ENCODE data around the gene STARD3. TPM values are rescaled to one million over a fixed set of nuclear protein-coding genes. Genes with fewer than 3 reads are reported as not detected.

STARD3 gene
- total RNA-seq, 4 donors from 2014 or later: 39.2 to 63.9 (median 43.5) TPM

GRCh38 chr17:39706383-39706782 is 69.4 kb downstream of the STARD3 start:
- no peak for TF ChIP-seq CTCF (IDR thresholded peaks at IDR 0.05; ENCODE audit: low read depth)

GRCh38 chr17:39706921-39707337 is 70.0 kb downstream of the STARD3 start:
- no peak for TF ChIP-seq CTCF (IDR thresholded peaks at IDR 0.05; ENCODE audit: low read depth)

- no peak for TF ChIP-seq CTCF (IDR thresholded peaks at IDR 0.05; ENCODE audit: low read depth)
These were observed 72.5 kb downstream of the STARD3 start for GRCh38 chr17:39709319-39709997.

- no peak for TF ChIP-seq CTCF (IDR thresholded peaks at IDR 0.05; ENCODE audit: low read depth)
These were observed 73.3 kb downstream of the STARD3 start for GRCh38 chr17:39709998-39710964.

GRCh38 chr17:39711851-39712250 is 74.9 kb downstream of the STARD3 start:
- TF ChIP-seq CTCF (IDR thresholded peaks at IDR 0.05; ENCODE audit: low read depth): no peak

Other genes with a start within 250 kb of the STARD3 start
- 10 to 100 TPM; 20.2 to 29.8 (median 25.6) TPM for gene FBXL20, start 235.5 kb upstream of the STARD3 start, total RNA-seq
- 10 to 100 TPM; 18.8 to 35.9 (median 20.7) TPM for gene MED1, start 185.9 kb upstream of the STARD3 start, total RNA-seq
- 10 to 100 TPM; 36.0 to 54.1 (median 48.5) TPM for gene CDK12, start 175.7 kb upstream of the STARD3 start, total RNA-seq
- gene NEUROD2, start 29.2 kb upstream of the STARD3 start, total RNA-seq: not detected
- 100 to 1,000 TPM in 1 of 4 donors, 10 to 100 TPM in 3; 16.3 to 100 (median 41.4) TPM for gene PPP1R1B, start 10.2 kb upstream of the STARD3 start, total RNA-seq
- gene TCAP, start 28.2 kb downstream of the STARD3 start, total RNA-seq: 1 to 10 TPM in 1 of 4 donors, under 1 TPM in 2, not detected in 1; 0.33 to 6.8 (median 0.66) TPM
- 1 to 10 TPM; 2.0 to 7.3 (median 4.2) TPM for gene PNMT, start 31.3 kb downstream of the STARD3 start, total RNA-seq
- 10 to 100 TPM in 1 of 4 donors, 1 to 10 TPM in 3; 7.6 to 12.8 (median 8.0) TPM for gene PGAP3, start 50.9 kb downstream of the STARD3 start, total RNA-seq
- gene ERBB2, start 62.9 kb downstream of the STARD3 start, total RNA-seq: 10 to 100 TPM in 3 of 4 donors, 1 to 10 TPM in 1; 8.5 to 13.2 (median 12.3) TPM
- 10 to 100 TPM; 32.4 to 52.7 (median 46.4) TPM for gene MIEN1, start 93.4 kb downstream of the STARD3 start, total RNA-seq
- under 1 TPM in 1 of 4 donors, not detected in 3; 0.44 TPM for gene GRB7, start 100.8 kb downstream of the STARD3 start, total RNA-seq
- 1 to 10 TPM in 3 of 4 donors, under 1 TPM in 1; 0.98 to 1.9 (median 1.4) TPM for gene IKZF3, start 227.2 kb downstream of the STARD3 start, total RNA-seq
- gene ZPBP2, start 231.1 kb downstream of the STARD3 start, total RNA-seq: not detected